Heart left ventricle (tissue), 16 donors: ENCODE data around the gene TMEM120B. TPM values are rescaled to one million over a fixed set of nuclear protein-coding genes. Genes with fewer than 3 reads are reported as not detected.
A peak's percentile ranks its signal among the peaks of the same experiment; 100 is the strongest.

Experiments
- ATAC-seq, 4 donors: fragments of 200-7000 bp; cut with Tn5 transposase; one replicate each; pipeline ENCODE4 v1.9.1; 2020 to 2022; ENCODE audit warnings: moderate library complexity in 4 of 4, mild to moderate bottlenecking in 3 of 4, moderate number of reproducible peaks in 1 of 4
- DNase-seq, 5 donors: peaks; one replicate each; pipeline ENCODE4 v3.0.0-alpha.2; 2020
- H3K27ac ChIP-seq, 12 donors: fragments of 200-600 bp; sonication (generic) in 4 of 12; one replicate each; pipeline versions ENCODE4 v1.5.0 to v1.8.0; 2016 to 2022; ENCODE audit warnings: mild to moderate bottlenecking in 2 of 12
- H3K27me3 ChIP-seq, 9 donors: fragments of 200-600 bp; sonication (generic) in 2 of 9; one replicate each; pipeline versions ENCODE4 v1.5.1 to v1.8.0; 2016 to 2022; ENCODE audit warnings: mild to moderate bottlenecking in 3 of 9
- H3K36me3 ChIP-seq, 9 donors: fragments of 200-600 bp; sonication (generic) in 2 of 9; one replicate each; pipeline versions ENCODE4 v1.5.0 to v1.8.0; 2018 to 2022; ENCODE audit warnings: mild to moderate bottlenecking in 2 of 9
- H3K4me1 ChIP-seq, 12 donors: fragments of 200-600 bp; sonication (generic) in 4 of 12; one replicate each; pipeline versions ENCODE4 v1.5.0 to v1.8.0; 2016 to 2022; ENCODE audit warnings: mild to moderate bottlenecking in 3 of 12
- H3K4me3 ChIP-seq, 12 donors: fragments of 200-600 bp; sonication (generic) in 4 of 12; one replicate each; pipeline versions ENCODE4 v1.5.0 to v1.8.0; 2017 to 2022; ENCODE audit warnings: mild to moderate bottlenecking in 9 of 12, moderate library complexity in 4 of 12
- H3K9me3 ChIP-seq, 12 donors: fragments of 200-600 bp; sonication (generic) in 4 of 12; one replicate each; pipeline versions ENCODE4 v1.5.0 to v1.8.0; 2016 to 2022; ENCODE audit warnings: mild to moderate bottlenecking in 1 of 12
- CTCF ChIP-seq, 12 donors: fragments of 200-600 bp; sonication (generic) in 4 of 12; IDR thresholded peaks; one replicate each; pipeline versions ENCODE4 v1.5.0 to v1.8.0; 2018 to 2022; ENCODE audit warnings: antibody characterized with exemption in 12 of 12, mild to moderate bottlenecking in 5 of 12
- POLR2A ChIP-seq, 2 donors: fragments of 450-650 bp; IDR thresholded peaks; one replicate each; pipeline ENCODE4 v1.6.1; 2017; ENCODE audit warnings: antibody characterized with exemption in 2 of 2, mild to moderate bottlenecking in 2 of 2, moderate library complexity in 2 of 2
- WGBS, 4 donors: extraction: QIAGEN DNeasy Blood & Tissue Kit in 2 of 4; methylation state at CpG; one replicate each; pipeline versions ENCODE4 v1.1.5 to v1.1.7; 2013 to 2018; 5-methylcytosine and 5-hydroxymethylcytosine counted together
- intact Hi-C, 10 donors: fragments of 100-400 bp; cut with DNase I; formaldehyde crosslinking; loops; one replicate each; pipeline versions ENCODE4 v1.11.1 to v1.14.2; 2022
- polyA plus RNA-seq, 2 donors: library from polyadenylated mRNA; stranded (reverse); fragments of 200-250 nt; gene quantifications; one replicate each; pipeline ENCODE4 v1.2.3, GENCODE V29; 2013
- total RNA-seq, 9 donors: library from RNA; depleted of rRNA in 2 of 9; stranded (reverse); fragments of >200 nt in 2 of 9; fragmentation: NEBNext Ultra II Directional in 3 of 9; extraction: Animal tissue kit (Norgen Biotek cat#: 25700) in 3 of 9; gene quantifications; one replicate each; pipeline versions ENCODE4 v1.1.0 to v1.2.4, GENCODE V29; 2016 to 2023
- donor health status: ischemic (EF 13 %, LVEDD 7.1; RV severe dilation, severe dysfunction).
- donor health status: healthy with polysubstance abuse.
- donor health status: DM: no; HTN: yes; CAD: no.
- donor health status: DM: no; HTN: no; CAD: no.
- donor health status: ischemic (EF 25% LVEDD 6.9; RV normal size, moderate dysfunction).
- donor health status: ischemic (EF 25% LVEDD 5.7; RV mildly dilated, moderate dysfunction).
- donor health status: healthy.
- donor health status: DM: yes; HTN: yes; CAD: no.
- donor health status: ischemic (EF 35%, LVEDD 5.7; RV mildly dilated, moderate dysfunction).
- donor health status: nonischemic (EF 11% LVEDD 7.7; RV severe dilation, severe dysfunction).
- donor health status: DM: yes; HTN: yes; CAD: no.
- donor health status: PGD.
- donor health status: ischemic (EF 29% LVEDD 5.4; RV normal size, mild dysfunction).
- donor health status: nonischemic (EF 23%, LVEDD 6.1; RV moderate dilation, normal function).

TMEM120B gene
- total and polyA plus RNA-seq, 11 donors: 5.8 to 13.2 (median 7.6) TPM

GRCh38 chr12:121827351-121828099 is 115.0 kb downstream of the TMEM120B start:
- Histone ChIP-seq H3K9me3 (no peaks in the 10 kb centered on the region), H3K4me3 (no peak overlapping the region), H3K36me3 (peaks cover 0 to 97% (median 81%) of the 10 kb centered on the region in 9 donors), H3K27me3 (no peaks in the 10 kb centered on the region), H3K27ac (no peak overlapping the region), H3K4me1 (peaks cover 0 to 21% (median 6%) of the 10 kb centered on the region in 12 donors)
- intact Hi-C loops: no loop called here
- no peak for ATAC-seq
- DNase-seq: peak in 1 of 5 donors; percentile 18
- 91 to 95% (median 94%) methylated on average over 42 to 48 of the region's 48 CpGs for WGBS, 4 donors
- TF ChIP-seq POLR2A (IDR thresholded peaks at IDR 0.05): no peak
- TF ChIP-seq CTCF (IDR thresholded peaks at IDR 0.05): no peak

- no peaks in the 10 kb centered on the region for H3K9me3 ChIP-seq
- intact Hi-C loops: no loop called here
- peaks cover 0 to 97% (median 79%) of the 10 kb centered on the region in 9 donors for H3K36me3 ChIP-seq
- no peak overlapping the region for H3K27ac ChIP-seq
- DNase-seq (no peak), ATAC-seq (no peak)
- H3K4me3 ChIP-seq: no peak overlapping the region
- 92 to 96% (median 94%) methylated on average over 8 of the region's 8 CpGs for WGBS, 4 donors
- H3K27me3 ChIP-seq: no peaks in the 10 kb centered on the region
- peaks cover 0 to 21% (median 6%) of the 10 kb centered on the region in 12 donors for H3K4me1 ChIP-seq
- TF ChIP-seq CTCF (IDR thresholded peaks at IDR 0.05) (no peak), POLR2A (IDR thresholded peaks at IDR 0.05) (no peak)
Observed at GRCh38 chr12:121828306-121828705, 115.8 kb downstream of the TMEM120B start.

- no peaks in the 10 kb centered on the region for H3K27me3 ChIP-seq
- no peak overlapping the region for H3K4me3 ChIP-seq
- ATAC-seq (no peak), DNase-seq (no peak)
- peak overlapping the region in 4 of 12 donors; percentile 24 to 47 (median 44) for H3K27ac ChIP-seq
- peaks cover 0 to 21% (median 6%) of the 10 kb centered on the region in 12 donors for H3K4me1 ChIP-seq
- intact Hi-C loops: no loop called here
- 81 to 86% (median 83%) methylated on average over 9 of the region's 9 CpGs for WGBS, 4 donors
- TF ChIP-seq CTCF (IDR thresholded peaks at IDR 0.05) (no peak), POLR2A (IDR thresholded peaks at IDR 0.05) (no peak)
- H3K9me3 ChIP-seq: no peaks in the 10 kb centered on the region
- H3K36me3 ChIP-seq: peaks cover 0 to 92% (median 73%) of the 10 kb centered on the region in 9 donors
Observed at GRCh38 chr12:121828826-121829225, 116.3 kb downstream of the TMEM120B start.

GRCh38 chr12:121829250-121829918 is 116.8 kb downstream of the TMEM120B start:
- intact Hi-C loops: no loop called here
- Histone ChIP-seq H3K27me3 (no peaks in the 10 kb centered on the region), H3K27ac (peak overlapping the region in 6 of 12 donors; percentile 24 to 47 (median 34)), H3K4me1 (peaks cover 0 to 21% (median 6%) of the 10 kb centered on the region in 12 donors), H3K36me3 (peaks cover 0 to 86% (median 68%) of the 10 kb centered on the region in 9 donors), H3K4me3 (no peak overlapping the region), H3K9me3 (no peaks in the 10 kb centered on the region)
- WGBS, 4 donors: 66 to 78% (median 70%) methylated on average over 7 of the region's 7 CpGs
- ATAC-seq (peak in 2 of 4 donors; percentile 18 to 31), DNase-seq (no peak)
- TF ChIP-seq POLR2A (IDR thresholded peaks at IDR 0.05): no peak
- no peak for TF ChIP-seq CTCF (IDR thresholded peaks at IDR 0.05)
